GM19468 (cell line): ENCODE data around the gene GOLGA3.
A peak's percentile ranks its signal among the peaks of the same experiment; 100 is the strongest.
"Not testable (repeated sequence)": the region's sequence is repeated elsewhere in the genome, so short reads cannot be mapped to it uniquely, and the experiment has no call there.

Source experiments
- ATAC-seq: cut with Tn5 transposase; IDR thresholded peaks from one replicate; pipeline ENCODE4 v1.9.1; 2021; ENCODE audit warnings: mild to moderate bottlenecking, moderate library complexity, moderate number of reproducible peaks; ENCODE audit not compliant: unreplicated experiment; ENCODE audit errors: extremely low read depth

Gene GOLGA3

DNA sequence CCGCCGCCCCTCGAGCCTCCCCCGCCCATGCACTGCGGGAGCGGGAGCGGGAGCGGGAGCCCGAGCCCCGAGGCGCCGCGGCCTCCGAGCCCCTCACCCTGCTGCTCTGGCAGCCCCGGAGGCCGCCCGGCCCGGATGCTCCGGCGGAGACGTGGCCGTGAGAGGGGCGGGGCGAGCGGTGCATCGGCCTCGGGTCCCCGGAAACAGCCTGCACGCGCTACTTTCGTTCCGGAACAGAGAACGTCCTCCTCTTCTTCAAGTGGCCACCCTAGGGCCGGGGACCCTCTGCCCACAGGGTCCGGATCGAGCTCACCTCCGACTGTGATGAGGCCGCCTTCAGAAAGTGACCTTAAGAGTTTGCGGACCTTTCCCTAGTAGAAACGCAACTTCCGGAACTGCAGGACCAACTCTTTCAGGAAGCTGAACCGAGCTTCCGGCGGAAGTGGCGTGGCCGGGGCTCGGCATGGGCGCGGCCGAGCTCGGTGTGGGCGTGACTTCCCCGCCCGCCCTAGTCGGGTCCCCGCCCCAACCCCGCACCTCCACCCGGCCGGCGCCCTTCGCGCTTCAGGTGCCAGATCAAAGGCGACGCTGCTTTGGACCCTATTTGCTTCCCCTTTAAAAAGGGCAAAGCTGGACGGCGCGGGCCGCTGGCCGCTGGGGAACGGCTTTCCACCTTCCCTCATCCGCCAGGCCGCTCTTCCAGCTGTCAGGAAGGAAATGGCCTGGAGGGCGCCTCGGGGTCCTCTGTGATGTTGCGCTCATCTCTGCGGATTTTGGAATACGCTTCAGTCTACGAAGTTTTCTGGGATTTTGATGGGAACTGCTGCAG lies at the start of gene GOLGA3:
GOLGA3 (minus strand) TSS at position 164 of the 829 bp plus-strand sequence. CDS start 6,741 bp downstream, outside the sequence.
- peak; percentile 74 for ATAC-seq

- ATAC-seq, result not testable (repeated sequence)
Observed at GRCh38 chr12:132874620-132875019, 46.0 kb upstream of the GOLGA3 start.

DNA sequence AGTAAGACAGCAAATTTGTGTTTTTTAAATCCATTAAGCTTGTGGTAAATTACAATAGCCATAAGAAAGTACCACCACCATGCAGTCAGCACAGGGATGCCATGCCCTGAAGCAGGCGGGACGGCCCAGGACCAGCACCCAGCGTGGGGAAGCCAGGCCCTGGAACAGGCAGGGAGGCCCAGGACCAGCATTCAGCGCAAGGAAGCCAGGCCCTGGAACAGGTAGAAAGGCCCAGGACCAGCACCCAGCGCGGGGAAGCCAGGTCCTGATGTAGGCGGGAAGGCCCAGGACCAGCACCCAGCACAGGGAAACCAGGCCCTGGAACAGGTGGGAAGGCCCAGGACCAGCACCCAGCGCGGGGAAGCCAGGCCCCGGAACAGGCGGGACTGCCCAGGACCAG lies 45.5 kb upstream of the GOLGA3 start:
- ATAC-seq, result no peak

DNA sequence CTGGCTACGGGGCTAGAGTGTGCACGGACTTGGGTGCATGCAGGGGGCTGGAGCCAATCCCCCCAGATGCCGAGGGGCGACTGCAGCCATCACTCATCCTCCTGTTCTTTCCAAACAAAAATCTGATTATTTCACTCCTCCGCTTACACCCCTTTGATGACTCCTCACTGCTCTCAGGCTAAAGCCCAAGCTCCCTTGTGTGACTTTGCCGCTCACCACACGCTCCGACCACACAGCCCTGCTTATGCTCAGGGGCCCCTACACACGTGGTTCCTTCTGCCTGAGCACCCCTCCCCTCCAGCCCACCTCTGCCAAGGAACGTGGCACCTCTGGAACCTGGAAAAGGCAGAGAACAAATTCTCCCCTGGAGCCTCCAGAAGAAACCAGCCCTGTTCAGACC lies 45.1 kb upstream of the GOLGA3 start:
- no peak for ATAC-seq

- no peak for ATAC-seq
Observed at GRCh38 chr12:132872975-132873421, 44.3 kb upstream of the GOLGA3 start.

GRCh38 chr12:132872073-132872855 lies 43.6 kb upstream of the GOLGA3 start:
- ATAC-seq, result no peak

DNA sequence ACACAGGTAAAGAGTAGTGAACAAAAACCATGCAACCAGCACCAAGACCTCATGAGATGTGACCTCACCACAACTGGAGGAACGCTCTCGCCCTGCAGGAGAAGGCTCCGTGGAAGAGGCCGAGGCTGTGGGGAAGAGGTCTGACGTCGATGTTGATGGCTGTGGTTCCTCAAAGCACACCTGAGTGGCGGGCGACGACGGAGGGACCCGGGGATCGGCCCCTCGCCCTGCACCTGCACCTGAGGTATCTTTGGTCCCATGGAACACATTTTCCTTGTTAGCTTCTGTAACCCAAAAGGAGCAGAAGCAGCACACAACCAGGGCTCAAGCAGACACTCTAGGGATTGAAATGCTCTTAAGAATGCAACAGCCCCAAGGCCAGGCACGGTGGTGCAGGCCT lies 40.9 kb upstream of the GOLGA3 start:
- ATAC-seq, result no peak

GRCh38 chr12:132866251-132866828 lies 37.7 kb upstream of the GOLGA3 start:
- no peak for ATAC-seq

DNA sequence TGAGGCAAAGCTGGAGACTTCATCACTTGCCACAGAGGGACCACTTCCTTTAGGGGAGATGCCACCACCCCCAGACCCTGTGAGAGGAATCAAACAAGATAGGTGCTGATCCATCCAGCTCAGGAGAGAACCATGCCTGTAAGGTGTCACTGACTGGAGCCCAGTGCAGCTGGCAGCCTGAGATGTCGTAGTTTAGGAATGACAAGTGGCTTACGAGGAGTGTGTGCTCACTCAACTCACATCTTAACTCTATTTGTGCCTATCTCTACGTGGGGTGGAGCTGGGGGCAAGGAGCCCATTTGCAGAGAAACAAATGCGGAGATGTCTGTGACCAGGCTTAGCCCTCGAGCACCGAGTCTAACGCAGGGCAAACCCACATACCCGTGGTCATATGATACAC lies 32.9 kb upstream of the GOLGA3 start:
- no peak for ATAC-seq

- ATAC-seq, result no peak
Observed at GRCh38 chr12:132858718-132859266, 30.1 kb upstream of the GOLGA3 start.

DNA sequence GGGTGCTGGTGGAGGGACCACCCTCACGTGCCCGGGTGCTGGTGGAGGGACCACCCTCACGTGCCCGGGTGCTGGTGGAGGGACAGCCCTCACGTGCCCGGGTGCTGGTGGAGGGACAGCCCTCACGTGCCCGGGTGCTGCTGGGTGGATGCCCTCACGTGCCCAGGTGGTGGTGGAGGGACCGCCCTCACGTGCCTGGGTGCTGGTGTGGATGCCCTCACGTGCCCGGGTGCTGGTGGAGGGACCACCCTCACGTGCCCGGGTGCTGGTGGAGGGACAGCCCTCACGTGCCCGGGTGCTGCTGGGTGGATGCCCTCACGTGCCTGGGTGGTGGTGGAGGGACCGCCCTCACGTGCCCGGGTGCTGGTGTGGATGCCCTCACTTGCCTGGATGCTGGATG lies 28.4 kb upstream of the GOLGA3 start:
- ATAC-seq, result not testable (repeated sequence)

- ATAC-seq, result no peak
Observed at GRCh38 chr12:132856581-132856980, 27.9 kb upstream of the GOLGA3 start.

DNA sequence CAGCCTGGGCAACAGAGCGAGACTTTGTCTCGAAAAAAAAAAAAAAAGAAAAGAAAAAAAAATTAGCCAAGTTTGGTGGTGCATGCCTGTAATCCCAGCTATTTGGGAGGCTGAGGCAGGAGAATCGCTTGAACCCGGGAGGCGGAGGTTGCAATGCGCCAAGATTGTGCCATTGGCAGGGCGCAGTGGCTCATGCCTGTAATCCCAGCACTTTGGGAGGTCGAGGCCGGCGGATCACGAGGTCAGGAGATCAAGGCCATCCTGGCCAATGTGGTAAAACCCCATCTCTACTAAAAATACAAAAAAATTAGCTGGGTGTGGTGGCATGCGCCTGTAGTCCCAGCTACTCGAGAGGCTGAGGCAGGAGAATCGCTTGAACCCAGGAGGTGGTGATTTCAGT lies 26.5 kb upstream of the GOLGA3 start:
- not testable (repeated sequence) for ATAC-seq

- no peak for ATAC-seq
Observed at GRCh38 chr12:132853285-132854092, 24.8 kb upstream of the GOLGA3 start.

GRCh38 chr12:132852496-132852895 lies 23.8 kb upstream of the GOLGA3 start:
- no peak for ATAC-seq

- ATAC-seq, result no peak
Observed at GRCh38 chr12:132851465-132851864, 22.8 kb upstream of the GOLGA3 start.

DNA sequence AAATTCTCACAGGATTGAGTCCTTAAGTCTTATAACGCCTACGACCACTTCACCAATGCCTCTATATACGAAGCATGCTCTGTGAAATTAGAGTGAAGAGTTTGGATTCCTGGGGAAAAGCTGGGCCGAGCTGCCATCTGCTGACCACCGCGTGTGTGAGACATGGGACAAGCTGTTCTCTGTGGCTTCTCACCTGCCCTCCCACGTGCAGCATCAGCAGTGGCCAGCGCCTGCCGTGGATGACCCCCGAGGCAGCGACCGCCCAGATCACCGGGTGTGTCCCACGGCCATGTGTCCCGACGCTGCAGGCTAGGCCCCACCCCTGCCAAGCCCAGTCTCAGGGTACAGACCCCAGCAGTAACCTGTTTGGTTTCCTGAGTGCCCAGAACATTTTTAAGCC lies 21.6 kb upstream of the GOLGA3 start:
- no peak for ATAC-seq

DNA sequence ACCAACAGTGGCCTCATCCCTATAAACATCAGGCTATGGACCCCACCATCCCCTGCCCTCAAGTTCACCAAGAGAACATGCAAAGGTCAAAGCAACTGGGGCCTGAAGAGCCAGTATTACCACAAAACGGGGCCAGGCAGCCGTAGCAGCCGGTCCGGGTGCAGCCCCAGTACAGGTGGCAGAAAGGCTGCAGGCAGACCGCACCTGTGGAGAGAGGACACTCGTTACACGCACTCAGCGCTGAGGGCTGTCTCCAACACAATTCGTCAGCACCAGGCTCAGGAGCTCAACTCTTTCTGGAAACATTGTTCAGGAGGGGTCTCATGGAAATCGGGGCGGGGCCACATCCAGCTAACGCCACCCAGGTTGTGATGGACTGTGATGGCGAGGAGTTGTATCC lies 19.9 kb upstream of the GOLGA3 start:
- no peak for ATAC-seq

- ATAC-seq, result no peak
Observed at GRCh38 chr12:132847363-132848356, 19.0 kb upstream of the GOLGA3 start.
